ENCODE results near the gene GNG10.
"Not testable (repeated sequence)": the region's sequence is repeated elsewhere in the genome, so short reads cannot be mapped to it uniquely, and the experiment has no call there.

GNG10 gene

GRCh38 chr9:111658943-111659342, 2.5 kb upstream of the GNG10 start:
- no peak for DNase-seq

- no peak for DNase-seq
Measured at GRCh38 chr9:111659691-111660090, 1.7 kb upstream of the GNG10 start.

- DNase-seq: no peak
Measured at GRCh38 chr9:111661802-111662521, 557 bp downstream of the GNG10 start.

GRCh38 chr9:111662576-111663300, 1.3 kb downstream of the GNG10 start:
- no peak for DNase-seq

- DNase-seq: no peak
Measured at GRCh38 chr9:111663301-111663823, 2.0 kb downstream of the GNG10 start.

- DNase-seq: no peak
Measured at GRCh38 chr9:111668026-111668573, 6.7 kb downstream of the GNG10 start.

- DNase-seq: not testable (repeated sequence)
Measured at GRCh38 chr9:111668601-111669000, 7.2 kb downstream of the GNG10 start.

GRCh38 chr9:111674319-111674718, 12.9 kb downstream of the GNG10 start:
- no peak for DNase-seq

- DNase-seq: no peak
Measured at GRCh38 chr9:111676116-111676515, 14.7 kb downstream of the GNG10 start.

- DNase-seq: no peak
Measured at GRCh38 chr9:111678293-111678692, 16.9 kb downstream of the GNG10 start.

- DNase-seq: no peak
Measured at GRCh38 chr9:111679199-111679598, 17.8 kb downstream of the GNG10 start.

- DNase-seq: no peak
Measured at GRCh38 chr9:111683392-111683791, 22.0 kb downstream of the GNG10 start.

- DNase-seq: peak; percentile 23
Measured at GRCh38 chr9:111691672-111692329, 30.4 kb downstream of the GNG10 start.

- no peak for DNase-seq
Measured at GRCh38 chr9:111696796-111697195, 35.4 kb downstream of the GNG10 start.

- DNase-seq: no peak
Measured at GRCh38 chr9:111700776-111701175, 39.4 kb downstream of the GNG10 start.

- DNase-seq: no peak
Measured at GRCh38 chr9:111704503-111704902, 43.1 kb downstream of the GNG10 start.

GRCh38 chr9:111711548-111711947, 50.1 kb downstream of the GNG10 start:
- DNase-seq: no peak

- DNase-seq: no peak
Measured at GRCh38 chr9:111712369-111712768, 51.0 kb downstream of the GNG10 start.

GRCh38 chr9:111715471-111715870, 54.1 kb downstream of the GNG10 start:
- DNase-seq: no peak

- DNase-seq: no peak
Measured at GRCh38 chr9:111719541-111719940, 58.1 kb downstream of the GNG10 start.

All from NCI-H1694 treated with DMSO at 0.1 percent for 48 hours (cell line).